MM.1S (cell line): ENCODE data around the gene BCDIN3D.

Experiments used
- EZH2 ChIP-seq: fragments of 300-600 bp; sonication (generic); optimal IDR thresholded peaks from 2 replicates; pipeline ENCODE3; 2017; ENCODE audit warnings: low read depth, mild to moderate bottlenecking, antibody characterized with exemption, low read length, mixed read lengths
- EZH2phosphoT487 ChIP-seq: fragments of 300-600 bp; sonication (generic); IDR thresholded peaks from 2 replicates; pipeline ENCODE4 v1.6.1; 2018; ENCODE audit warnings: antibody characterized with exemption, low read length
- TF ChIP-seq, protein P1 (sequence below): fragments of 300-600 bp; sonication (generic); IDR thresholded peaks from 2 replicates; pipeline ENCODE4 v1.5.1; 2016; ENCODE audit warnings: antibody characterized with exemption, low read length, mixed read lengths

DNA sequence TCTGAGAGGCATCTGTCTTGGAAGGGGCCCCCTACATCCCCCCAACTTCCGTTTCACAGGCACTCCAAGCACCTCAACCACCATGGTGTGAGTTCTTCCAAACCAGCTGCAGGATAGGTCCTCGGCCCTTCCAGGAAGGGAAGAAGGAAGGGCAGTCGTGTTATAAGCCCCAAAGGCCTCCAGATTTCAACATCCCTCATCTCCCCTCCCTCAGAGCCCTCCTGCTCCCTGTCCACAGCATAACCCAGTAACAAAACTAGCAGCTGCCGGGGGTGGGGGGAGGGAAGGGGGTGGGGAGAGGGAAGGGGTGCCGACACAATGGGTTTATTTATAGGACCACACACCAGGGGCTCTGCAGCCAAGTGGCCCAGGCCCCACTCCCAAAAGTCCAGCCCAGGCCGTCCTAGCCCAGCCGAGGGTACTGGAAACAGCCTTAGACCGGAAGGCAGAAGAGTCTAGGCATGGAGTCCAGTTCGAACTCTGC lies 33.0 kb downstream of the BCDIN3D start:
- TF ChIP-seq, protein P1, sequence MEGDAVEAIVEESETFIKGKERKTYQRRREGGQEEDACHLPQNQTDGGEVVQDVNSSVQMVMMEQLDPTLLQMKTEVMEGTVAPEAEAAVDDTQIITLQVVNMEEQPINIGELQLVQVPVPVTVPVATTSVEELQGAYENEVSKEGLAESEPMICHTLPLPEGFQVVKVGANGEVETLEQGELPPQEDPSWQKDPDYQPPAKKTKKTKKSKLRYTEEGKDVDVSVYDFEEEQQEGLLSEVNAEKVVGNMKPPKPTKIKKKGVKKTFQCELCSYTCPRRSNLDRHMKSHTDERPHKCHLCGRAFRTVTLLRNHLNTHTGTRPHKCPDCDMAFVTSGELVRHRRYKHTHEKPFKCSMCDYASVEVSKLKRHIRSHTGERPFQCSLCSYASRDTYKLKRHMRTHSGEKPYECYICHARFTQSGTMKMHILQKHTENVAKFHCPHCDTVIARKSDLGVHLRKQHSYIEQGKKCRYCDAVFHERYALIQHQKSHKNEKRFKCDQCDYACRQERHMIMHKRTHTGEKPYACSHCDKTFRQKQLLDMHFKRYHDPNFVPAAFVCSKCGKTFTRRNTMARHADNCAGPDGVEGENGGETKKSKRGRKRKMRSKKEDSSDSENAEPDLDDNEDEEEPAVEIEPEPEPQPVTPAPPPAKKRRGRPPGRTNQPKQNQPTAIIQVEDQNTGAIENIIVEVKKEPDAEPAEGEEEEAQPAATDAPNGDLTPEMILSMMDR: no peak
- TF ChIP-seq EZH2phosphoT487 (no peak), EZH2 (no peak)
